ENCODE measurements around the gene TARP.

Gene TARP

GRCh38 chr7:38211940-38212339 is 61.5 kb downstream of the TARP start:
- no peak for DNase-seq

- no peak for DNase-seq
Measured at GRCh38 chr7:38211486-38211885, 62.0 kb downstream of the TARP start.

Data from stimulated activated CD4-positive, alpha-beta T cell treated with anti-CD3 and anti-CD28 coated beads, Interleukin-4, amount 100 ng/mL, for 24 hours (primary cell).